Activated CD4-positive, alpha-beta T cell treated with anti-CD3 and anti-CD28 coated beads, Interleukin-2, amount 10 ng/mL, durations not matched to agents 24 days and 14 days (primary cell): ENCODE measurements around the gene STPG4. TPM values are rescaled to one million over a fixed set of nuclear protein-coding genes. Genes with fewer than 3 reads are reported as not detected.

Source experiments
- DNase-seq: peaks from one replicate; pipeline ENCODE4 v3.0.0; 2022
- H3K27ac Mint-ChIP-seq: one replicate; pipeline ENCODE4 v1.8.0; 2022; ENCODE audit warnings: mild to moderate bottlenecking, mixed read lengths
- H3K27me3 Mint-ChIP-seq: one replicate; pipeline ENCODE4 v1.8.0; 2022; ENCODE audit warnings: mixed read lengths
- H3K36me3 Mint-ChIP-seq: one replicate; pipeline ENCODE4 v1.8.0; 2022; ENCODE audit warnings: low read depth, mild to moderate bottlenecking, mixed read lengths
- H3K4me1 Mint-ChIP-seq: one replicate; pipeline ENCODE4 v1.8.0; 2021; ENCODE audit warnings: mixed read lengths
- H3K4me3 Mint-ChIP-seq: one replicate; pipeline ENCODE4 v1.8.0; 2022; ENCODE audit warnings: mild to moderate bottlenecking, moderate library complexity, mixed read lengths
- H3K9me3 Mint-ChIP-seq: one replicate; pipeline ENCODE4 v1.8.0; 2021; ENCODE audit warnings: mixed read lengths
- intact Hi-C: fragments of 100-400 bp; cut with micrococcal nuclease; formaldehyde crosslinking; loops from one replicate; pipeline ENCODE4 v1.15.1; 2023
- total RNA-seq: library from RNA; stranded (reverse); gene quantifications from 2 replicates; pipeline ENCODE4 v1.2.3, GENCODE V29; 2022

STPG4 gene
- total RNA-seq, 1 donor from 2014 or later, result 0.16 TPM

DNA sequence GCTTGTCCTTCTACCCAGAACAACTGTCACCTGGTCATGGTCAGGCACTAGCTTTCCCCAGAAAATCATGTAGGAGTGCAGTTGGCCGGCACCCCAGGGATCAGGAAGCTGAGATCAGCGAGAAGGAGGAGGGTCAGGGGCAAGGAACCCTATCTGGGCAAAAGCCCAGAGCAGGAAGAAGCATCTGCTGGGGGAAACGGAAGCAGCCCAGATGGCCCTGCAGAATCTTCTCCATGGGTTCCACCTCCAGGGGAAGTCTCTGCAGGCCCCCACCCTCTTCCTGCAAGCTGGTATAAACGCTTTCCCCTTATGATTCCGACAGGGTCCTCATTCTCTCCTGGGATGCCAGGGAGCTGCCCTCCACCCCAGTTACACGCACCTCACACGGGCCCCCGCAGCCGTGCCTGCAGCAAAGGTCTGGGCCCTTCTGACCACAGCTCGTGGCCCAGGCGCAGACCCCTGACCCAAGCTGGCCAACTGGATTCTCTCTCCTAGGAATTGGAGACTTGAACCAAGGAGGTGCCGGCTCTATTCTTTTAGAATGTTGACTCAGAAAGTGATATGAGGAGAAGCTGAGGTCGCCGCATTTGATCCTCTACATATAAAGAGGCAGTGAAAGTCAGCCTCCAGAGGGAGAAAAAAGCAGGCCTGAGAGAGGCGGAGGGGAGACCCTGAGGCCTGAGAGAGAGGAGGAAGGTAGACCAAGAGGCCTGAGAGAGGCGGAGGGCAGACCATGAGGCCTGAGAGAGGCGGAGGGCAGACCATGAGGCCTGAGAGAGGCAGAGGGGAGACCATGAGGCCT, 71.0 kb downstream of the STPG4 start:
- no peak overlapping the region for H3K27ac Mint-ChIP-seq
- no peak overlapping the region for H3K4me3 Mint-ChIP-seq
- intact Hi-C loops, result no loop called here
- H3K27me3 Mint-ChIP-seq, result no peaks in the 10 kb centered on the region
- H3K36me3 Mint-ChIP-seq, result no peaks in the 10 kb centered on the region
- no peak for DNase-seq
- H3K9me3 Mint-ChIP-seq, result no peaks in the 10 kb centered on the region
- peaks cover 3% of the 10 kb centered on the region for H3K4me1 Mint-ChIP-seq

DNA sequence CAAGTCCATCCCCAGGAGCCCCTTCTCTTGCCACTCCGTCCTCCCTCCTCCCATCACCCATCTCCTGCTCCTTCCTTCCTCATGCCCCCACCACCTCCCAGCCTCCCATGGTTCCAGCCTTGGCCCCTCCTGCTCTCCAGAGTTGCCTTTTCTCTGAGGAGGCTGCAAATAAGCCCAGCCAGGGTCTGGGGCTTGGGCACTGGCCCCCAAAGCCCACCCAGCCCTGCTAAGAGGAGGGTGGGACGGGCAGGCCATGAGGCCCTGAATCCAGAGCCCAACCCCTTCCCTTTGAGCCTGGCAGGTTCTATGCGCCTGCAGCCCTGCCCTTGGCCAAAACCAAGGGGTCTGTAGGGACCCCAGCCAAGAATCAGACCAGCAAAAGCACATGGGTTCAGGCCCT, 71.6 kb downstream of the STPG4 start:
- intact Hi-C loops, result no loop called here
- H3K36me3 Mint-ChIP-seq, result no peaks in the 10 kb centered on the region

DNA sequence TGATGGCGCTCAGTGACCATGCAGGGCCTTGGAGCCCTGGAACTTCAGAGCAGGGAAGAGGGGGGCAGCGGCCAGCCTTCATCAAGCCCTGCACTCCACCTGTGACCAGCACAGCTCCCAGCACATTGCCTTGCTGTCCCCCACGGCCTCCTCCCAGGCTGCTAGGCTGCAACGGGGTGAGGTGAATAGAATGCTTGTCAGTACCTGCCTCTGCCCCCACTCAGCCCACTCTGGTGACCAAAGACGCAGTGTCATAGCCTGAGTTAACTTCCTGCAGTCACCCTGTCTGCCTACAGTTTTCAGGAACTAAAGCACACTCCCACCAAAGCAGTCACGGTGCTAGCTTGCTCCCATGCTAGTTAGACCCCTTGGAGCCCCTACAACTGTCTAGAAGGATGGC, 72.1 kb downstream of the STPG4 start:
- Mint-ChIP-seq H3K27ac (no peak overlapping the region), H3K36me3 (no peaks in the 10 kb centered on the region), H3K4me3 (no peak overlapping the region), H3K4me1 (peaks cover 3% of the 10 kb centered on the region), H3K27me3 (no peaks in the 10 kb centered on the region), H3K9me3 (no peaks in the 10 kb centered on the region)
- intact Hi-C loops, result no loop called here
- no peak for DNase-seq

More for the DNA sequence above, 71.6 kb downstream of the STPG4 start:
- no peaks in the 10 kb centered on the region for H3K27me3 Mint-ChIP-seq
- peaks cover 3% of the 10 kb centered on the region for H3K4me1 Mint-ChIP-seq
- no peaks in the 10 kb centered on the region for H3K9me3 Mint-ChIP-seq
- no peak overlapping the region for H3K27ac Mint-ChIP-seq
- no peak for DNase-seq
- no peak overlapping the region for H3K4me3 Mint-ChIP-seq

DNA sequence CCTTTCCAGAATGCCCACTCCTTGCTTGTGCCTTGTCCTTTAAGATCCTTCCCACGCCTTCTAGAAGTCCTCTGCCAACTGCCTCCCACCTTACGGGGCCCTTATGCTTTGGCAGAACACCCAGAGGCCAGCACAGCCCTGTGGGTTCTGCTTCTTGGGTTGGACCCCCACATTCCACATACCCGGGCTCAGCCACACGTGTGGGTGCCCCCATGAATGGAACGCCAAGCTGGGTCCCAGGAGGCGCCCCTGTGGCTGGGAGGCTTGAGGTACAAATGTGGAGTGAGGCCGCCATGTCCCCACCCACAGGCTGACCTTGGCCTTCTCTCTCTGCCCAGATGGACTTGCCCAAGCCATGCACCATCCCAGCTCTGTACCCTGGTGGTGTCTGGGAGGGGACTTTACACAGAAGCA, 74.2 kb downstream of the STPG4 start:
- H3K4me3 Mint-ChIP-seq, result no peak overlapping the region
- no peaks in the 10 kb centered on the region for H3K9me3 Mint-ChIP-seq
- H3K27ac Mint-ChIP-seq, result no peak overlapping the region
- DNase-seq, result no peak
- no peaks in the 10 kb centered on the region for H3K27me3 Mint-ChIP-seq
- no peaks in the 10 kb centered on the region for H3K36me3 Mint-ChIP-seq
- intact Hi-C loops, result no loop called here
- no peaks in the 10 kb centered on the region for H3K4me1 Mint-ChIP-seq

DNA sequence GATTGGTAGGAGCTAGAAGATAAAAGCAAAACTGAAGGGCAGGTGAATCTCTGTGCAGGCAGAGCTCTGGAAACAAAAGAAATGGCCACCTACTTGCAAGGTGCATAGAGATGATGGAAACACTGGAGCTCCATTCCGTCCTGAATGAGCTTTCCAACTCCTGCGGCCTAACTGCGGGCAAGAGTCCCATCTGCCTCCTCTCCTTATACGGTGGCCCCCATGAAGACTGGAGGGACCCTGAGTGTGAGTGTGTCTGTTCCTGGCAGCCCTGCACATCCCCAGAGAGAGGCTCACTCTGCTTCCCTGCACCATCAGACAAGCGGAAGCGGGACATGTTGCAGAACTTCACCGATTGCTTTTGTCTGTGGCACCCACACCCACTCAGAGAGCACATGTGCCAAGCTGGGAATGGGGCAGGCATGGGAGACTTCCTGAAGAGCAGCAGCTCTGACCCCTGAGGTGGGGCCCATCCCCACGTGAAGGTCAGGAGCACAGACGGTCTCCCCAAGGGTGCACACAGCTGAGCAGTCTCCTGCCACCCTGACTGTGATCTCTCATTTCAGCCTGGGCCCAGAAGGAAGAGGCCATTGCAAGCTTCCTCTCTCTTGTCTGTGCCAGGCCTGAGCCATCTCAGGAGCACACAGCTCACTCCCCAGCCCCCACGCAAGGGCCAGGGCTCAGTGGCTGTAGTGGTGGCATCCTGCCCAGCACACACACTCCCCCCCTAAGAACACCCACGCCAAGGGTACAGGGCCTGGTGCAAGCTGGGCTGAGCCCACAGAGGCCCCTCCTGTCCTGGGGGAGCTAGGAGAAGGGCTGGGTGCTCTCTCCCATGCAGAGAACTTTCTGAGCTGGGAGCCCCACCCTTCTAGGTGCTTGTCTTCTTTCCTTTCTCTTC, 75.3 kb downstream of the STPG4 start:
- Mint-ChIP-seq H3K4me3 (no peak overlapping the region), H3K27me3 (no peaks in the 10 kb centered on the region), H3K4me1 (no peaks in the 10 kb centered on the region), H3K27ac (no peak overlapping the region), H3K36me3 (peaks cover 2% of the 10 kb centered on the region), H3K9me3 (no peaks in the 10 kb centered on the region)
- no peak for DNase-seq
- intact Hi-C loops, result no loop called here

DNA sequence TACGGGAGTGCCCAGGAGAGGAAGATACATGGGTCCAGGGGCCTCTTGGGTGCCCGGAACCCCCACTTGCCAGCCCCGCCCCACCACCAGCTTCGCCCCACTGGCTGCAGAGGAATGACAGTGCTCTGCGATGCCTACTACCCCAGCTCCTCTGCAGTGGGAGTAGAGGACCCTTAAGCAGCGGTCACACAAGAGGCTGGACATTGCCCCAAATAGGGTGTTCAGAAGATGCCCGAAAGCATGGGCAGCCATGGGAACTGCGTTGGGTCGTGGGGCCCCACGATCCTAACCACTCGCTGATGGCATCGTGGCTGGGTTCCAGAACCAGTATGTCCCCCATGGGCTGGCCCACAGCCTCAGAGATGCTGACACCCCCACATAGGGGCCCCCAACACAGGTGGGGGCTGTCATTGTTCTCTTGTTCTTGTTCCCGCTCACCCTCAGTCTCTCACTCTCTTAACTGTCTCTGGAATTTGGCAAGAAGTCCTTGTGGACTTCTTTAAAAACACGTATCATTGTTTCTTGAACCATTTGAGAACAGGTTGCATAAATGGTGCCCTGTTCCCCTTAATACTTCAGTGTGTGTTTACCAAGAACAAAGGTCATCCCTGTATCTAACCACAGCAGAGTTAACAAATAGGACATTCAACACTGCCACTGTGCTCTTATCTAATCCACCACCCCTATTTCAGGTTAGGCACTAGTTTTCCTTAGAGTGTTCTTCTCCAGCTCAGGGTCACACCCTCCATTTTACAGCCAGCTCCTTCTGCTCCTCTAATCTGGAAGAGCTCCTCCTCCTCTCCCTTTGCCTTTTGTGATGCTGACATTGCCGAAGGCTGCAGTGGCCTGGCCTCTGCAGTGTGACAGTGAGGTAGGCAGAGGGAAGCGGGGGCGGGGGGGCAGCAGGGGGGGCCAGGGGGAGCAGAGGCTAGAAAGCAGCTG, 76.3 kb downstream of the STPG4 start:
- H3K4me1 Mint-ChIP-seq, result no peaks in the 10 kb centered on the region
- no peaks in the 10 kb centered on the region for H3K9me3 Mint-ChIP-seq
- intact Hi-C loops, result no loop called here
- DNase-seq, result no peak
- H3K36me3 Mint-ChIP-seq, result peaks cover 7% of the 10 kb centered on the region
- no peak overlapping the region for H3K27ac Mint-ChIP-seq
- H3K4me3 Mint-ChIP-seq, result no peak overlapping the region
- H3K27me3 Mint-ChIP-seq, result no peaks in the 10 kb centered on the region

DNA sequence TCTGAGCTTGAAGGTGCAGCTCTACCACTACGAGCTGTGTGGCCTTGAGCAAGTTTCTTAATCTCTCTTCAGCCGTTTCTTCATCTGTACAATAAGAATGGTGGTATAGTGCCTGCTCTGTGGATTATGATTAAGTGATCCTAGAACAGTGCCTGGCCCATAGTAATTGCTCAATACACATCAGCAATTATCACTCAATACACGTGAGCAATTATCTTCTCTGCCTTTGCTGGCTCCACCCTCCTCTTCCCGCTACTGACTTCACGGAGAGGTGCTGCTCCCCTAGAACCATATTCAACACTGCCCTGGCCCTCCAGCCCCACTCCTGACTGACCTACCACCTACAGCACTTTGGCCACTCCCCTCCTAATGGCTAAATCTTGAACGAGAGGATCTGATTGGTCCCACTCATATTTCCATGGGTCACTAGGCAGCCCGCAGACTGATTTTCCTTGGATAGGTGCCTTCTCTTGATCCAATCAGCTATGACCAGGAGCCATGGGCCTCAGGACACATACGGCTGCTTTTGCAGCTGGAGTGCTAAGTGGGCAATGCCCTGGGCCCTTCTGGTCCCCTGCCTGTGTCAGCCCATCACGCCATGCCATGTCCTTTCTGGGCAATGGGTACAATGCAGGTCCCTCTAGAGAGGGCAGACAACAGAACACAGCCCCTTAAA, 77.5 kb downstream of the STPG4 start:
- no peak overlapping the region for H3K27ac Mint-ChIP-seq
- peaks cover 14% of the 10 kb centered on the region for H3K36me3 Mint-ChIP-seq
- no peaks in the 10 kb centered on the region for H3K27me3 Mint-ChIP-seq
- H3K9me3 Mint-ChIP-seq, result no peaks in the 10 kb centered on the region
- H3K4me1 Mint-ChIP-seq, result peaks cover 2% of the 10 kb centered on the region
- H3K4me3 Mint-ChIP-seq, result no peak overlapping the region
- intact Hi-C loops, result no loop called here
- no peak for DNase-seq

DNA sequence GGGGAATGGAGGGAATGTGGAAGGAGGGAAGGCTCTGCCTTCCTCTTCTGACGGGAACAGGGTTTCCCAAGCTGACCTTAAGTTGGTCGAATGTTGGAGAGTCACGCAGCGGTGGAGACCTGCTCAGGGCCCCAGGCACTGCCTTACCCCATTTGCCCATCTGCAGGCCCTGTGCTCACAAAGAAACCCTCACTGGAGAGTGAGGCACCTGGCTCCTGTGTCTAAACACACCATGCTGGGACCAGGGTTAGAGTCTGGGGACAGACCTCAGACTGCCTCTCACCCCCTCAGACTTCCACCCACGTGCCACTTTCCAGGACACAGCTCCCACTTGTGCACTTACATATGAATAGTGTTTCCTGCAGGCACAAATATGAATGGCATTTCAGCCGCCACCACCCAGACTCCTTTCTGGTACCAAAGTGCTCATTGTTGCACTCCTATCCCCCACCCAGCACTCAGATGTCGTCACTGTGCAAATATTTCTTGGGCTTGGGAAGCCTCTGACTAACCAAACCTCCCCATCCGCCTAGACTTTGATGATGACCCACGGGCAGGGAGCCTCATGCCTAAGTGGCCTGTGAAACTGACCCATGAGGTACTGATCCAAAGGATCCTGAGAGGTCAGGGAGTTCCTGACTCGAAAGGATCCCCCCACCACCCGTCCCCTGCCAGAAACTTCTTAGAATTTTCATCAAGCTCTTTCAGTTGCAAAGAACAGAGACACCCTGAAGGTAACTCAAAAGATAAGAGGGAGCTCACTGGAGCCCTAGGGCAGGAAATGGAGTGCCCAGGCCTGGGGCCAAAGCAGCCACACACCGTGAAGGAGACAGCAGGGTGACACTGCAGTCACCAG, 78.3 kb downstream of the STPG4 start:
- Mint-ChIP-seq H3K9me3 (no peaks in the 10 kb centered on the region), H3K4me3 (no peak overlapping the region), H3K27ac (peak overlapping the region; percentile 15), H3K36me3 (peaks cover 14% of the 10 kb centered on the region), H3K27me3 (no peaks in the 10 kb centered on the region), H3K4me1 (peaks cover 6% of the 10 kb centered on the region)
- intact Hi-C loops, result no loop called here
- no peak for DNase-seq

DNA sequence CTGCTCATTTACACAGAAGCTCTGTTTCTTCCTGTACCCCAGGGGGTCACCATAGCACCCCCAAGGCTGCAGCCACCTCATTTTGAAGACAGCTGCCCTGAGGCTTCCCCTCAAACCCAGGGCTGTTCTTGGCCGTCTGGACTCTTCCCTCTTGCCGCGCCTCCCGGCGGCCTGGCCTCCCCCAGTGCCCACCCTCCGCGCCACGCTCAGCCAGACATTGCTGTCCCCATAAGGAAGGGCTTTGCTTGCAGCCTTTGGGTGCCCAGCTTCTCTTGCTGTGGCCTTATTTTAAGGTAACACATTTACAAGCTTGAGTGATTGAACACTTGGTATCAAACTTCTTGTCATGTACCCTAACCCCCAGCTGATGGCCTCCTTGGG, 79.0 kb downstream of the STPG4 start:
- intact Hi-C loops, result no loop called here
- DNase-seq, result no peak
- Mint-ChIP-seq H3K36me3 (peaks cover 18% of the 10 kb centered on the region), H3K4me3 (no peak overlapping the region), H3K9me3 (no peaks in the 10 kb centered on the region), H3K27ac (no peak overlapping the region), H3K27me3 (no peaks in the 10 kb centered on the region), H3K4me1 (peaks cover 13% of the 10 kb centered on the region)

DNA sequence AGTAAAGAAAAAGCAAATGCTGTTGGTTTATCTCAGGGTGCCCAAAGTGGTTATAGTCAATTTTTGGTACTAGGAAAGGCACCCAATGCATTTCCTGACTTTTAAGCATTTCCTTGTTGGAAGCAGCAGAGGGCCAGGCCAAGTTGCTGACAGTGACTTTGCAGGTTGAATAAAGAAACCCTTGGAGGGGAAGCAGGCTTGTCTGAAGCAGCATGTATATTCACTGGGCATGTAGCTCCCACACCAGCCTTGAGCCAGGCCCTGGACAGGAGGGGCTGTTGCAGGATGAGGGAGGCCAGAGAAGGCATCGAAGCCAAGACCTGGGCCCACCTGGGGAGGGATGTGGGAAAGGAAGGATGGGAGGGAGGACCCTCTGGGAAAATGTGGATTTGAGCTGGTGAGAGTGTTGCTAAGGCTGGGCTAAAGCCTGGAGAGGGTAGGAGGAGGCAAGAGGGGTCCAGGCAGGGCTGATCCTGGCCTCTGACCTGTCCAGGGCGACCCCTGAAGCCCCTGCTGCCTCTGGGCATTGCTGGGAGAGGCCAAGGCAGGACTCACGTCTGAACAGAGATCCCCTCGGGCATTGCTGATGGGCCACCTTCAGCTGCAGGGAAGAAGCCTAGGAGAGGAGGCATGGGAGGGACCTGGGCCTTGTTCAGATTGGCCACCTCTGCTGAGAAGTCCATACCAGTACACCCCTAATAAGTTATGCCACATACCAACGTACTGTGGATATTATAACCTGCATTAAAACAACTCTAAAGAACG, 79.6 kb downstream of the STPG4 start:
- intact Hi-C loops, result no loop called here
- no peak overlapping the region for H3K27ac Mint-ChIP-seq
- H3K27me3 Mint-ChIP-seq, result no peaks in the 10 kb centered on the region
- H3K4me3 Mint-ChIP-seq, result no peak overlapping the region
- no peak for DNase-seq
- peaks cover 18% of the 10 kb centered on the region for H3K36me3 Mint-ChIP-seq
- H3K4me1 Mint-ChIP-seq, result peaks cover 18% of the 10 kb centered on the region
- no peaks in the 10 kb centered on the region for H3K9me3 Mint-ChIP-seq

DNA sequence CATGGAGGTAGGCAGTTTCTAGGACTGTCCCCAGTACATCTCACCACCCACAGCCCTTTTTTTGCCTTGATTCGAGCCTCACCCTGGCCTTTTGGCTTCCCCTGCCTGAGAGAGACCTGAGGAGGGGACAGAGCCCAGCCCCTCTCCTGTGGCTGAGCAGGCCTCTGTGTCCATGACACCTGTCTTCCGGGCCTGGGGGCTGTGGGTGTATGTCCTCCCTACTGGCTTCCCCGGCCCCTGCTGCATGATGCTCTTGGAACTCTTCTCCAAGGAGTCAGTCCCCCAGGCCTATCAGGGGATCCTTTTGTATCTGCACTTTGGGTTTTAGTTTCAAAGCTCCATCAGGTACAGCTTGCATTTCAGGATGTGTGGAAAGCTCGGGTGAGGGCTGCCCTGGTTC, 80.4 kb downstream of the STPG4 start:
- H3K4me1 Mint-ChIP-seq, result peaks cover 22% of the 10 kb centered on the region
- H3K9me3 Mint-ChIP-seq, result no peaks in the 10 kb centered on the region
- H3K4me3 Mint-ChIP-seq, result no peak overlapping the region
- peaks cover 18% of the 10 kb centered on the region for H3K36me3 Mint-ChIP-seq
- DNase-seq, result no peak
- no peaks in the 10 kb centered on the region for H3K27me3 Mint-ChIP-seq
- intact Hi-C loops, result no loop called here
- H3K27ac Mint-ChIP-seq, result no peak overlapping the region

DNA sequence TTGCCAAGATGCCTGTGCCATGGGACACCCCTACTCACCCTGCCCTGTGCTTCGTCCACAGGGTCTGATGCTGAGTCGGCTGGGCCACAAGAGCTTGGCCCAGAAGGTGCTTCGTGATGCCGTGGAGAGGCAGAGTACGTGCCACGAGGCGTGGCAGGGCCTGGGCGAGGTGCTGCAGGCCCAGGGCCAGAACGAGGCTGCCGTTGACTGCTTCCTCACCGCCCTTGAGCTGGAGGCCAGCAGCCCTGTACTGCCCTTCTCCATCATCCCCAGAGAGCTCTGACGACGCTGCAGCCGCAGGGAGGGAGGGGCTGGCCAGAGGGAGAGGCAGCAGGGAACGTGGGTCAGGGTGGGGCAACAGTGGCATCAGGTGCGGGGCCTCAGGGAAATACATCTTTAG, 81.5 kb downstream of the STPG4 start:
- H3K27me3 Mint-ChIP-seq, result no peaks in the 10 kb centered on the region
- H3K27ac Mint-ChIP-seq, result no peak overlapping the region
- DNase-seq, result no peak
- H3K4me3 Mint-ChIP-seq, result no peak overlapping the region
- peaks cover 22% of the 10 kb centered on the region for H3K4me1 Mint-ChIP-seq
- intact Hi-C loops, result no loop called here
- H3K9me3 Mint-ChIP-seq, result no peaks in the 10 kb centered on the region
- H3K36me3 Mint-ChIP-seq, result peaks cover 20% of the 10 kb centered on the region
